ENCODE measurements around the gene DSC1. TPM values are rescaled to one million over a fixed set of nuclear protein-coding genes. Genes with fewer than 3 reads are reported as not detected.

Gene DSC1
- total and polyA plus RNA-seq, 12 donors, result 0.03 to 21.8 (median 7.7) TPM

- intact Hi-C loops (cut with DNase I), result no loop called here
- H3K4me1 ChIP-seq, result no peaks in the 10 kb centered on the region
- no peak overlapping the region for H3K4me3 ChIP-seq
- no peaks in the 10 kb centered on the region for H3K36me3 ChIP-seq
- no peak overlapping the region for H3K27ac ChIP-seq
- no peaks in the 10 kb centered on the region for H3K9me3 ChIP-seq
- H3K27me3 ChIP-seq, result no peaks in the 10 kb centered on the region
- DNase-seq, result no peak
- ATAC-seq, result no peak
- WGBS, 2 donors, result 90% methylated on average over 2 of the region's 2 CpGs
- no peak for TF ChIP-seq CTCF (IDR thresholded peaks at IDR 0.05)
These were observed 13.9 kb upstream of the DSC1 start for GRCh38 chr18:31176531-31176930.

- DNase-seq (no peak), ATAC-seq (no peak)
- no peak overlapping the region for H3K27ac ChIP-seq
- no peak for TF ChIP-seq CTCF (IDR thresholded peaks at IDR 0.05)
- no peaks in the 10 kb centered on the region for H3K27me3 ChIP-seq
- H3K4me3 ChIP-seq, result no peak overlapping the region
- no peaks in the 10 kb centered on the region for H3K36me3 ChIP-seq
- WGBS, 2 donors, result 77 to 90% methylated on average over 1 of the region's 1 CpG
- H3K9me3 ChIP-seq, result no peaks in the 10 kb centered on the region
- intact Hi-C loops (cut with DNase I), result no loop called here
- H3K4me1 ChIP-seq, result no peaks in the 10 kb centered on the region
These were observed 8.6 kb upstream of the DSC1 start for GRCh38 chr18:31171144-31171839.

- intact Hi-C loops (cut with DNase I), result no loop called here
- H3K4me1 ChIP-seq, result no peaks in the 10 kb centered on the region
- no peak for TF ChIP-seq CTCF (IDR thresholded peaks at IDR 0.05)
- H3K27ac ChIP-seq, result no peak overlapping the region
- ATAC-seq, result no peak
- no peaks in the 10 kb centered on the region for H3K36me3 ChIP-seq
- no peak overlapping the region for H3K4me3 ChIP-seq
- no peaks in the 10 kb centered on the region for H3K27me3 ChIP-seq
- no peak for DNase-seq
- WGBS, 2 donors, result 80 to 92% methylated on average over 4 of the region's 4 CpGs
- no peaks in the 10 kb centered on the region for H3K9me3 ChIP-seq
These were observed 7.7 kb upstream of the DSC1 start for GRCh38 chr18:31170335-31170734.

- DNase-seq (no peak), ATAC-seq (peak in 3 of 8 donors; percentile 22 to 61 (median 37))
- peaks cover 0 to 5% (median 0%) of the 10 kb centered on the region in 9 donors for H3K4me1 ChIP-seq
- no peak for TF ChIP-seq CTCF (IDR thresholded peaks at IDR 0.05)
- H3K27ac ChIP-seq, result peak overlapping the region in 3 of 10 donors; percentile 14 to 41 (median 16)
- WGBS, 2 donors, result 62 to 70% methylated on average over 5 of the region's 5 CpGs
- no peaks in the 10 kb centered on the region for H3K36me3 ChIP-seq
- no peaks in the 10 kb centered on the region for H3K27me3 ChIP-seq
- intact Hi-C loops (cut with DNase I), result loop anchor here in 1 of 10 donors (10.0 kb wide), 1 partner anchor 48 kb away; no protein-coding TSS in a partner anchor
- no peak overlapping the region for H3K4me3 ChIP-seq
- no peaks in the 10 kb centered on the region for H3K9me3 ChIP-seq
These were observed 250 bp downstream of the DSC1 start for GRCh38 chr18:31162419-31162793.
